Measurements from ENCODE around the gene AHSA1. TPM values are rescaled to one million over a fixed set of nuclear protein-coding genes. Genes with fewer than 3 reads are reported as not detected.

AHSA1 gene
- total and polyA plus RNA-seq, 2 of the 8 experiments (the other 6 are each of a cell fraction or from before 2014, with no cell fraction given) = 155 to 221 TPM

DNA sequence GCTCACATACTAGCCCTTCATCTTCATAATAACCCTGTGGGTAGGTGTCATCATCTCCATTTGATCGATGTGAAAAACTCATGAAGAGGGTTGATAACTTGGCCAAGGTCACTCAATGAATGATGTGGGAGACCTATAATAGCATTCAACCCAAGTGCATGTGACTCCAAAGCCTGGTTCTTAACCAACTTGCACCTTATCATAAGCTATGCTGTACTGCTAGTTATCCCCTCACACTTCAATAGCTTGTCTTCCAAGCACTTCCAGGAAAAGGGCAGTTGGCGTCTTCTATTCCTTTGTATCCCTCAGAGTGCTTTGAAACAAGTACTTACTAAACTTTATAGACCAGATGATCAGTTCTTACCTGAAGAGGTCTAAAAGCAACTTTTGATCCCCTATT is 15.7 kb upstream of the AHSA1 start:
- ChIA-PET POLR2A (ENCODE audit: partially characterized antibody) (no interaction called here), CTCF (ENCODE audit: partially characterized antibody) (interaction anchor here (0.6 kb wide), 2 partner anchors 126 to 261 kb away, joined by 3 read pairs; no protein-coding TSS in a partner anchor)
- no peak overlapping the region for H2BK5ac ChIP-seq (ENCODE audit: low read depth, low read length)
- no peak overlapping the region for H3K4me2 ChIP-seq (ENCODE audit: insufficient read depth in 1 of 2, low read depth in 2 of 2, low read length in 2 of 2)
- H3K14ac ChIP-seq (ENCODE audit: insufficient read length) = no peak overlapping the region
- H2AFZ ChIP-seq (ENCODE audit: low read length) = no peak overlapping the region
- H3K23ac ChIP-seq (ENCODE audit: insufficient read length) = no peak overlapping the region
- no peaks in the 10 kb centered on the region for H3K79me1 ChIP-seq (ENCODE audit: low read depth, low read length)
- no peak overlapping the region for H4K91ac ChIP-seq (replicated peaks; ENCODE audit: insufficient read length, low read length)
- no peak overlapping the region for H4K5ac ChIP-seq (ENCODE audit: insufficient read length, low read depth, low read length)
- H3K4me1 ChIP-seq (replicated peaks in 1 of 4; ENCODE audit: control insufficient read depth in 3 of 4, insufficient read depth in 4 of 4, low read length in 3 of 4) = no peaks in the 10 kb centered on the region
- TF ChIP-seq TBP (IDR thresholded peaks at IDR 0.05; ENCODE audit: low read depth, low read length) (no peak), POLR2A (IDR thresholded peaks at IDR 0.05; ENCODE audit: control extremely low read depth in 1 of 2, low read depth in 2 of 2, low read length in 2 of 2) (no peak), CBX8 (IDR thresholded peaks at IDR 0.05; ENCODE audit: borderline replicate concordance, low read depth, low read length) (no peak), ZNF274 (IDR thresholded peaks at IDR 0.05; ENCODE audit: borderline replicate concordance, extremely low read depth, low read length) (no peak), TEAD4 (IDR thresholded peaks at IDR 0.05; ENCODE audit: low read depth, low read length) (no peak), BRCA1 (IDR thresholded peaks at IDR 0.05; ENCODE audit: low read depth, low read length) (no peak), TCF12 (IDR thresholded peaks at IDR 0.05; ENCODE audit: low read depth, low read length) (no peak), ASH2L (IDR thresholded peaks at IDR 0.05; ENCODE audit: low read length) (no peak), YY1 (IDR thresholded peaks at IDR 0.05; ENCODE audit: low read depth, low read length) (no peak)
- no peak overlapping the region for H3K9ac ChIP-seq (replicated peaks in 1 of 4; ENCODE audit: extremely low read depth in 1 of 4, low read depth in 3 of 4, low read length in 3 of 4)
- no peak overlapping the region for H3K56ac ChIP-seq (replicated peaks; ENCODE audit: insufficient read length, low read depth, low read length)
- H2AK5ac ChIP-seq (ENCODE audit: low read depth, low read length) = no peak overlapping the region
- 81% methylated on average over 2 of the region's 2 CpGs; no CpG with 5 or more reads in 1 of the 2 experiments for WGBS, 2 experiments (ENCODE audit: extremely low coverage in 1 of 2, insufficient coverage in 1 of 2, insufficient read length in 1 of 2, insufficient replicate concordance in 2 of 2, low coverage in 1 of 2, low lambda C conversion rate in 2 of 2, missing lambda C conversion rate in 1 of 2)
- H3K79me2 ChIP-seq (ENCODE audit: control insufficient read depth in 1 of 2, insufficient read depth in 2 of 2, low read length in 2 of 2) = no peaks in the 10 kb centered on the region
- no peak overlapping the region for H2BK20ac ChIP-seq (ENCODE audit: low read length)
- no peak overlapping the region for H4K8ac ChIP-seq (ENCODE audit: extremely low read depth, insufficient read depth, low read length)
- H3K4me3 ChIP-seq (ENCODE audit: extremely low read depth in 1 of 4, insufficient read depth in 2 of 4, low read depth in 3 of 4, low read length in 4 of 4) = no peak overlapping the region
- peaks cover 2 to 24% (median 19%) of the 10 kb centered on the region in 4 experiments; a peak in 6 of 8 replicates for H3K36me3 ChIP-seq (ENCODE audit: control insufficient read depth in 2 of 4, insufficient read depth in 4 of 4, low read length in 3 of 4)
- no peaks in the 10 kb centered on the region for H4K20me1 ChIP-seq (replicated peaks in 1 of 2; ENCODE audit: control insufficient read depth in 1 of 2, insufficient read depth in 2 of 2, low read length in 2 of 2)
- H3K9me3 ChIP-seq (ENCODE audit: insufficient read depth in 2 of 2, low read depth in 1 of 2, low read length in 1 of 2) = no peaks in the 10 kb centered on the region
- H2BK15ac ChIP-seq (ENCODE audit: low read length) = no peak overlapping the region
- H3K27me3 ChIP-seq (replicated peaks in 1 of 4; ENCODE audit: control insufficient read depth in 3 of 4, extremely low read depth in 1 of 4, insufficient read depth in 3 of 4, low read length in 3 of 4) = no peaks in the 10 kb centered on the region
- H3K23me2 ChIP-seq (ENCODE audit: low read depth, low read length) = no peaks in the 10 kb centered on the region
- DNase-seq (ENCODE audit: low read depth in 1 of 2, low spot score in 2 of 2) (no peak), FAIRE-seq (no peak)
- H2BK12ac ChIP-seq (ENCODE audit: low read depth, low read length) = no peak overlapping the region
- H3K27ac ChIP-seq (ENCODE audit: low read depth, low read length) = no peak overlapping the region
- H3K18ac ChIP-seq (ENCODE audit: extremely low read depth, low read length) = no peak overlapping the region
- H2BK120ac ChIP-seq (replicated peaks; ENCODE audit: low read depth, low read length) = no peak overlapping the region
- no peak overlapping the region for H3K4ac ChIP-seq (replicated peaks; ENCODE audit: insufficient read length, low read depth, low read length)

Measured in H1 (cell line).